GM19452 (cell line): ENCODE measurements around the gene TRAPPC2L.
"Not testable (repeated sequence)": the region's sequence is repeated elsewhere in the genome, so short reads cannot be mapped to it uniquely, and the experiment has no call there.

Source experiments
- ATAC-seq: cut with Tn5 transposase; IDR thresholded peaks from one replicate; pipeline ENCODE4 v1.9.1; 2021; ENCODE audit not compliant: unreplicated experiment

The TRAPPC2L gene

GRCh38 chr16:88888057-88888456 is 31.1 kb downstream of the TRAPPC2L start:
- no peak for ATAC-seq

GRCh38 chr16:88888461-88889387 is 31.8 kb downstream of the TRAPPC2L start:
- ATAC-seq, result no peak

- not testable (repeated sequence) for ATAC-seq
These were observed 32.9 kb downstream of the TRAPPC2L start for GRCh38 chr16:88889702-88890352.

- no peak for ATAC-seq
These were observed 34.2 kb downstream of the TRAPPC2L start for GRCh38 chr16:88891083-88891482.

GRCh38 chr16:88892065-88892464 is 35.1 kb downstream of the TRAPPC2L start:
- no peak for ATAC-seq

GRCh38 chr16:88893127-88893968 is 36.4 kb downstream of the TRAPPC2L start:
- no peak for ATAC-seq

GRCh38 chr16:88894266-88894665 is 37.3 kb downstream of the TRAPPC2L start:
- not testable (repeated sequence) for ATAC-seq

GRCh38 chr16:88894681-88895300 is 37.9 kb downstream of the TRAPPC2L start:
- no peak for ATAC-seq

- no peak for ATAC-seq
These were observed 38.4 kb downstream of the TRAPPC2L start for GRCh38 chr16:88895335-88895734.

- ATAC-seq, result no peak
These were observed 39.5 kb downstream of the TRAPPC2L start for GRCh38 chr16:88896238-88897070.

GRCh38 chr16:88897696-88898425 is 40.9 kb downstream of the TRAPPC2L start:
- no peak for ATAC-seq

- no peak for ATAC-seq
These were observed 43.2 kb downstream of the TRAPPC2L start for GRCh38 chr16:88899901-88900661.

- no peak for ATAC-seq
These were observed 43.7 kb downstream of the TRAPPC2L start for GRCh38 chr16:88900662-88901052.

GRCh38 chr16:88901718-88902337 is 44.9 kb downstream of the TRAPPC2L start:
- ATAC-seq, result no peak

- ATAC-seq, result no peak
These were observed 45.8 kb downstream of the TRAPPC2L start for GRCh38 chr16:88902744-88903143.

GRCh38 chr16:88903267-88903666 is 46.3 kb downstream of the TRAPPC2L start:
- no peak for ATAC-seq

- no peak for ATAC-seq
These were observed 47.9 kb downstream of the TRAPPC2L start for GRCh38 chr16:88904676-88905365.

GRCh38 chr16:88905563-88905962 is 48.6 kb downstream of the TRAPPC2L start:
- no peak for ATAC-seq
